ENCODE data around the gene SMTNL1.

SMTNL1 gene

GRCh38 chr11:57536947-57537619 is at the start of gene SMTNL1:
TSS of gene SMTNL1 (plus strand) at chr11:57537595. CDS start at chr11:57542643, 5,048 bp downstream.
- no peak for DNase-seq

GRCh38 chr11:57487920-57488659 is 49.3 kb upstream of the SMTNL1 start:
- no peak for DNase-seq

GRCh38 chr11:57490456-57491248 is 46.7 kb upstream of the SMTNL1 start:
- no peak for DNase-seq

GRCh38 chr11:57491371-57492061 is 45.9 kb upstream of the SMTNL1 start:
- DNase-seq: peak in 3 of 56 donors; percentile 14 to 41 (median 38)

- DNase-seq: peak in 18 of 56 donors; percentile 7 to 39 (median 21)
Observed at GRCh38 chr11:57493507-57494503, 43.6 kb upstream of the SMTNL1 start.

- DNase-seq: no peak
Observed at GRCh38 chr11:57496109-57496820, 41.1 kb upstream of the SMTNL1 start.

- no peak for DNase-seq
Observed at GRCh38 chr11:57497303-57498247, 39.8 kb upstream of the SMTNL1 start.

- DNase-seq: no peak
Observed at GRCh38 chr11:57498540-57498939, 38.9 kb upstream of the SMTNL1 start.

GRCh38 chr11:57499413-57499982 is 37.9 kb upstream of the SMTNL1 start:
- peak; percentile 37 to 97 (median 84) for DNase-seq

GRCh38 chr11:57499983-57500461 is 37.4 kb upstream of the SMTNL1 start:
- no peak for DNase-seq

- no peak for DNase-seq
Observed at GRCh38 chr11:57500515-57500914, 36.9 kb upstream of the SMTNL1 start.

- no peak for DNase-seq
Observed at GRCh38 chr11:57500926-57501325, 36.5 kb upstream of the SMTNL1 start.

GRCh38 chr11:57501953-57502352 is 35.4 kb upstream of the SMTNL1 start:
- DNase-seq: peak in 1 of 56 donors; percentile 6

GRCh38 chr11:57502376-57502775 is 35.0 kb upstream of the SMTNL1 start:
- no peak for DNase-seq

GRCh38 chr11:57502870-57503269 is 34.5 kb upstream of the SMTNL1 start:
- no peak for DNase-seq

GRCh38 chr11:57504511-57504910 is 32.9 kb upstream of the SMTNL1 start:
- DNase-seq: no peak

GRCh38 chr11:57506522-57506921 is 30.9 kb upstream of the SMTNL1 start:
- DNase-seq: no peak
